ENCODE data around the gene TLE6.

TLE6 gene

GRCh38 chr19:3025549-3025886 lies 48.2 kb downstream of the TLE6 start:
- no peak overlapping the region for H3K4me3 ChIP-seq (ENCODE audit: insufficient read depth, low read depth, low read length)
- WGBS, 2 experiments, result 57 to 59% methylated on average over 9 of the region's 9 CpGs
- no peak overlapping the region for H3K27ac ChIP-seq (ENCODE audit: insufficient read depth, low read depth, low read length, poor library complexity, severe bottlenecking)
- H3K4me1 ChIP-seq (ENCODE audit: control insufficient read depth, insufficient read depth, low read length), result peaks cover 6% of the 10 kb centered on the region
- H3K27me3 ChIP-seq (ENCODE audit: control insufficient read depth, insufficient read depth, low read length, poor library complexity, severe bottlenecking), result peaks cover 74% of the 10 kb centered on the region
- no peaks in the 10 kb centered on the region for H3K36me3 ChIP-seq (ENCODE audit: control insufficient read depth, insufficient read depth, low read length)
- no peaks in the 10 kb centered on the region for H3K9me3 ChIP-seq (ENCODE audit: control insufficient read depth, low read length)

- H3K4me1 ChIP-seq (ENCODE audit: control insufficient read depth, insufficient read depth, low read length), result peaks cover 6% of the 10 kb centered on the region
- WGBS, 2 experiments, result 89 to 95% methylated on average over 1 of the region's 1 CpG
- H3K4me3 ChIP-seq (ENCODE audit: insufficient read depth, low read depth, low read length), result no peak overlapping the region
- no peaks in the 10 kb centered on the region for H3K36me3 ChIP-seq (ENCODE audit: control insufficient read depth, insufficient read depth, low read length)
- H3K27ac ChIP-seq (ENCODE audit: insufficient read depth, low read depth, low read length, poor library complexity, severe bottlenecking), result no peak overlapping the region
- H3K9me3 ChIP-seq (ENCODE audit: control insufficient read depth, low read length), result no peaks in the 10 kb centered on the region
- H3K27me3 ChIP-seq (ENCODE audit: control insufficient read depth, insufficient read depth, low read length, poor library complexity, severe bottlenecking), result peaks cover 87% of the 10 kb centered on the region
Observed at GRCh38 chr19:3026768-3027167, 49.4 kb downstream of the TLE6 start.

- no peak overlapping the region for H3K4me3 ChIP-seq (ENCODE audit: insufficient read depth, low read depth, low read length)
- H3K9me3 ChIP-seq (ENCODE audit: control insufficient read depth, low read length), result no peaks in the 10 kb centered on the region
- no peak overlapping the region for H3K27ac ChIP-seq (ENCODE audit: insufficient read depth, low read depth, low read length, poor library complexity, severe bottlenecking)
- peaks cover 92% of the 10 kb centered on the region for H3K27me3 ChIP-seq (ENCODE audit: control insufficient read depth, insufficient read depth, low read length, poor library complexity, severe bottlenecking)
- H3K36me3 ChIP-seq (ENCODE audit: control insufficient read depth, insufficient read depth, low read length), result no peaks in the 10 kb centered on the region
- H3K4me1 ChIP-seq (ENCODE audit: control insufficient read depth, insufficient read depth, low read length), result peaks cover 6% of the 10 kb centered on the region
- WGBS, 2 experiments, result 81 to 85% methylated on average over 2 of the region's 2 CpGs
Observed at GRCh38 chr19:3027292-3027691, 49.9 kb downstream of the TLE6 start.

GRCh38 chr19:3027981-3028304 lies 50.6 kb downstream of the TLE6 start:
- Histone ChIP-seq H3K27ac (ENCODE audit: insufficient read depth, low read depth, low read length, poor library complexity, severe bottlenecking) (no peak overlapping the region), H3K27me3 (ENCODE audit: control insufficient read depth, insufficient read depth, low read length, poor library complexity, severe bottlenecking) (peaks cover 99% of the 10 kb centered on the region), H3K36me3 (ENCODE audit: control insufficient read depth, insufficient read depth, low read length) (no peaks in the 10 kb centered on the region), H3K4me3 (ENCODE audit: insufficient read depth, low read depth, low read length) (no peak overlapping the region), H3K9me3 (ENCODE audit: control insufficient read depth, low read length) (no peaks in the 10 kb centered on the region), H3K4me1 (ENCODE audit: control insufficient read depth, insufficient read depth, low read length) (peaks cover 6% of the 10 kb centered on the region)
- 41 to 45% methylated on average over 9 of the region's 9 CpGs for WGBS, 2 experiments

GRCh38 chr19:3028305-3029064 lies 51.1 kb downstream of the TLE6 start:
- 2% methylated on average over 38 to 40 of the region's 40 CpGs for WGBS, 2 experiments
- Histone ChIP-seq H3K4me3 (ENCODE audit: insufficient read depth, low read depth, low read length) (peak overlapping the region; percentile 16), H3K4me1 (ENCODE audit: control insufficient read depth, insufficient read depth, low read length) (peaks cover 6% of the 10 kb centered on the region), H3K9me3 (ENCODE audit: control insufficient read depth, low read length) (no peaks in the 10 kb centered on the region), H3K27me3 (ENCODE audit: control insufficient read depth, insufficient read depth, low read length, poor library complexity, severe bottlenecking) (peaks cover 99% of the 10 kb centered on the region), H3K27ac (ENCODE audit: insufficient read depth, low read depth, low read length, poor library complexity, severe bottlenecking) (no peak overlapping the region), H3K36me3 (ENCODE audit: control insufficient read depth, insufficient read depth, low read length) (no peaks in the 10 kb centered on the region)

- peaks cover 99% of the 10 kb centered on the region for H3K27me3 ChIP-seq (ENCODE audit: control insufficient read depth, insufficient read depth, low read length, poor library complexity, severe bottlenecking)
- H3K4me1 ChIP-seq (ENCODE audit: control insufficient read depth, insufficient read depth, low read length), result peaks cover 11% of the 10 kb centered on the region
- peak within 1 kb of the TSS; percentile 16 for H3K4me3 ChIP-seq (ENCODE audit: insufficient read depth, low read depth, low read length)
- WGBS, 2 experiments, result 3% methylated on average over 84 to 85 of the region's 85 CpGs
- no peaks in the 10 kb centered on the region for H3K36me3 ChIP-seq (ENCODE audit: control insufficient read depth, insufficient read depth, low read length)
- H3K27ac ChIP-seq (ENCODE audit: insufficient read depth, low read depth, low read length, poor library complexity, severe bottlenecking), result no peak within 1 kb of the TSS
- H3K9me3 ChIP-seq (ENCODE audit: control insufficient read depth, low read length), result no peaks in the 10 kb centered on the region
Observed at GRCh38 chr19:3029065-3029923, 51.9 kb downstream of the TLE6 start, which contains the start of gene TLE2. Gene TLE2, minus strand, starts transcription at chr19:3029280. Its CDS starts 376 bp downstream, at chr19:3028904.

GRCh38 chr19:3031607-3031867 lies 54.2 kb downstream of the TLE6 start:
- Histone ChIP-seq H3K9me3 (ENCODE audit: control insufficient read depth, low read length) (no peaks in the 10 kb centered on the region), H3K4me3 (ENCODE audit: insufficient read depth, low read depth, low read length) (no peak overlapping the region), H3K27me3 (ENCODE audit: control insufficient read depth, insufficient read depth, low read length, poor library complexity, severe bottlenecking) (peaks cover 88% of the 10 kb centered on the region), H3K36me3 (ENCODE audit: control insufficient read depth, insufficient read depth, low read length) (no peaks in the 10 kb centered on the region), H3K27ac (ENCODE audit: insufficient read depth, low read depth, low read length, poor library complexity, severe bottlenecking) (no peak overlapping the region), H3K4me1 (ENCODE audit: control insufficient read depth, insufficient read depth, low read length) (peaks cover 22% of the 10 kb centered on the region)
- WGBS, 2 experiments, result 75 to 80% methylated on average over 4 to 5 of the region's 5 CpGs

GRCh38 chr19:3033595-3034405 lies 56.4 kb downstream of the TLE6 start:
- H3K9me3 ChIP-seq (ENCODE audit: control insufficient read depth, low read length), result no peaks in the 10 kb centered on the region
- H3K4me1 ChIP-seq (ENCODE audit: control insufficient read depth, insufficient read depth, low read length), result peaks cover 16% of the 10 kb centered on the region
- no peak overlapping the region for H3K27ac ChIP-seq (ENCODE audit: insufficient read depth, low read depth, low read length, poor library complexity, severe bottlenecking)
- H3K27me3 ChIP-seq (ENCODE audit: control insufficient read depth, insufficient read depth, low read length, poor library complexity, severe bottlenecking), result peaks cover 86% of the 10 kb centered on the region
- H3K4me3 ChIP-seq (ENCODE audit: insufficient read depth, low read depth, low read length), result no peak overlapping the region
- 62% methylated on average over 11 of the region's 11 CpGs for whole genome bisulfite sequencing, 2 experiments
- no peaks in the 10 kb centered on the region for H3K36me3 ChIP-seq (ENCODE audit: control insufficient read depth, insufficient read depth, low read length)

GRCh38 chr19:3034406-3034655 lies 57.0 kb downstream of the TLE6 start:
- H3K27me3 ChIP-seq (ENCODE audit: control insufficient read depth, insufficient read depth, low read length, poor library complexity, severe bottlenecking), result peaks cover 84% of the 10 kb centered on the region
- no peak overlapping the region for H3K4me3 ChIP-seq (ENCODE audit: insufficient read depth, low read depth, low read length)
- no peaks in the 10 kb centered on the region for H3K36me3 ChIP-seq (ENCODE audit: control insufficient read depth, insufficient read depth, low read length)
- peaks cover 16% of the 10 kb centered on the region for H3K4me1 ChIP-seq (ENCODE audit: control insufficient read depth, insufficient read depth, low read length)
- no peak overlapping the region for H3K27ac ChIP-seq (ENCODE audit: insufficient read depth, low read depth, low read length, poor library complexity, severe bottlenecking)
- H3K9me3 ChIP-seq (ENCODE audit: control insufficient read depth, low read length), result no peaks in the 10 kb centered on the region
